A673 (cell line): ENCODE results near the gene DIAPH1. TPM values are rescaled to one million over a fixed set of nuclear protein-coding genes. Genes with fewer than 3 reads are reported as not detected.

Experiments
- BruUV-seq: library from RNA; stranded (reverse); fragments of 400-500 nt; replicated peaks from 2 replicates; lab custom pipeline; 2021; lab: Mats Ljungman, UMichigan
- CTCF ChIA-PET: fragments of 300-600 bp; sonication (Branson Sonifier 250); formaldehyde crosslinking; loops from one replicate; lab custom pipeline; 2022; ENCODE audit warnings: antibody characterized with exemption; lab: Charles Lee
- POLR2A ChIA-PET: fragments of 300-600 bp; sonication (Branson Sonifier 250); formaldehyde crosslinking; loops from one replicate; lab custom pipeline; 2022; ENCODE audit warnings: antibody characterized with exemption; ENCODE audit not compliant: low non-redundant PET; lab: Charles Lee
- DNase-seq: peaks from one replicate; pipeline ENCODE4 v3.0.0-alpha.2; 2015; ENCODE audit warnings: low spot score
- H3K27ac ChIP-seq: fragments of 200-600 bp; sonication (generic); 2 replicates; pipeline ENCODE4 v1.5.1; 2016; ENCODE audit warnings: mixed run types, low read depth, mild to moderate bottlenecking, mixed read lengths, antibody characterized with exemption, low read length; ENCODE audit not compliant: poor library complexity, severe bottlenecking
- H3K27me3 ChIP-seq: fragments of 200-600 bp; sonication (generic); replicated peaks from 2 replicates; pipeline ENCODE4 v1.6.1; 2017; ENCODE audit warnings: mixed run types, low read depth, mild to moderate bottlenecking, mixed read lengths, antibody characterized with exemption, low read length; ENCODE audit not compliant: insufficient read depth, poor library complexity
- H3K36me3 ChIP-seq: fragments of 200-600 bp; sonication (generic); 2 replicates; pipeline ENCODE4 v1.6.1; 2016; ENCODE audit warnings: mixed run types, mild to moderate bottlenecking, mixed read lengths, antibody characterized with exemption, low read length; ENCODE audit not compliant: insufficient read depth, poor library complexity, severe bottlenecking
- H3K4me1 ChIP-seq: fragments of 200-600 bp; sonication (generic); 2 replicates; pipeline ENCODE4 v1.6.1; 2017; ENCODE audit warnings: mixed run types, mild to moderate bottlenecking, mixed read lengths, antibody characterized with exemption, low read length; ENCODE audit not compliant: insufficient read depth, poor library complexity, severe bottlenecking
- H3K4me3 ChIP-seq: fragments of 200-600 bp; sonication (generic); 2 replicates; pipeline ENCODE4 v1.5.1; 2016; ENCODE audit warnings: low read depth, mixed run types, mild to moderate bottlenecking, mixed read lengths, low read length; ENCODE audit not compliant: poor library complexity, severe bottlenecking
- H3K9me3 ChIP-seq: fragments of 200-600 bp; sonication (generic); 2 replicates; pipeline ENCODE4 v1.6.1; 2016; ENCODE audit warnings: mixed run types, low read depth, mild to moderate bottlenecking, mixed read lengths, antibody characterized with exemption, low read length; ENCODE audit not compliant: poor library complexity, severe bottlenecking
- CTCF ChIP-seq: fragments of 300-800, 200-600 bp; sonication (generic); conservative IDR thresholded peaks from 2 replicates; pipeline ENCODE4 v1.5.1; 2017; ENCODE audit warnings: low read depth, mild to moderate bottlenecking, antibody characterized with exemption, low read length, moderate library complexity, mixed read lengths
- EZH2 ChIP-seq: fragments of 200-600 bp; sonication (generic); IDR thresholded peaks from 2 replicates; pipeline ENCODE4 v1.6.1; 2017; ENCODE audit warnings: borderline replicate concordance, low read depth, mild to moderate bottlenecking, mixed read lengths, antibody characterized with exemption, low read length; ENCODE audit not compliant: poor library complexity, severe bottlenecking
- intact Hi-C: fragments of 100-400 bp; cut with micrococcal nuclease; formaldehyde crosslinking; loops from one replicate; pipeline ENCODE4 v1.10.0; 2022; ENCODE audit not compliant: unreplicated experiment
- total RNA-seq: library from RNA; stranded (reverse); gene quantifications from 2 replicates; pipeline ENCODE4 v1.2.3, GENCODE V29; 2021

Gene DIAPH1
- total RNA-seq, 1 experiment from 2014 or later = 109 TPM

- CTCF ChIA-PET = no interaction called here
- no peaks in the 10 kb centered on the region for H3K9me3 ChIP-seq
- no TSS peak for BruUV-seq
- H3K4me1 ChIP-seq = no peaks in the 10 kb centered on the region
- H3K4me3 ChIP-seq = no peak overlapping the region
- TF ChIP-seq CTCF (no peak), EZH2 (no peak)
- POLR2A ChIA-PET = no interaction called here
- DNase-seq = no peak
- H3K27me3 ChIP-seq = no peaks in the 10 kb centered on the region
- H3K27ac ChIP-seq = no peak overlapping the region
- no peaks in the 10 kb centered on the region for H3K36me3 ChIP-seq
- intact Hi-C loops = no loop called here
These were observed 21.0 kb downstream of the DIAPH1 start for GRCh38 chr5:141597814-141598213.

- no peaks in the 10 kb centered on the region for H3K27me3 ChIP-seq
- ChIA-PET CTCF (no interaction called here), POLR2A (no interaction called here)
- no TSS peak for BruUV-seq
- no peak for DNase-seq
- intact Hi-C loops = no loop called here
- no peaks in the 10 kb centered on the region for H3K36me3 ChIP-seq
- H3K9me3 ChIP-seq = no peaks in the 10 kb centered on the region
- no peak overlapping the region for H3K4me3 ChIP-seq
- TF ChIP-seq EZH2 (no peak), CTCF (no peak)
- H3K4me1 ChIP-seq = peaks cover 3% of the 10 kb centered on the region
- no peak overlapping the region for H3K27ac ChIP-seq
These were observed 21.4 kb downstream of the DIAPH1 start for GRCh38 chr5:141597394-141597793.

- no peak for TF ChIP-seq EZH2
- TF ChIP-seq CTCF = no peak
- CTCF ChIA-PET = no interaction called here
- H3K36me3 ChIP-seq = no peaks in the 10 kb centered on the region
- BruUV-seq = no TSS peak
- no peak overlapping the region for H3K4me3 ChIP-seq
- H3K27me3 ChIP-seq = no peaks in the 10 kb centered on the region
- intact Hi-C loops = no loop called here
- DNase-seq = no peak
- H3K27ac ChIP-seq = no peak overlapping the region
- no peaks in the 10 kb centered on the region for H3K9me3 ChIP-seq
- H3K4me1 ChIP-seq = peaks cover 6% of the 10 kb centered on the region
- POLR2A ChIA-PET = no interaction called here
These were observed 21.9 kb downstream of the DIAPH1 start for GRCh38 chr5:141596867-141597266.
